OCI-LY7 (cell line): Measurements from ENCODE around the gene TMEM123. TPM values are rescaled to one million over a fixed set of nuclear protein-coding genes. Genes with fewer than 3 reads are reported as not detected.
A peak's percentile ranks its signal among the peaks of the same experiment; 100 is the strongest.

Experiments used
- BruUV-seq: library from RNA; stranded (reverse); fragments of 400-500 nt; replicated peaks from 2 replicates; lab custom pipeline; 2021; lab: Mats Ljungman, UMichigan
- CTCF ChIA-PET: fragments of 300-600 bp; sonication (Branson Sonifier 250); formaldehyde crosslinking; loops from one replicate; lab custom pipeline; 2022; ENCODE audit warnings: antibody characterized with exemption; ENCODE audit not compliant: unreplicated experiment; lab: Charles Lee
- POLR2A ChIA-PET: fragments of 300-600 bp; sonication (Branson Sonifier 250); formaldehyde crosslinking; loops from one replicate; lab custom pipeline; 2022; ENCODE audit warnings: antibody characterized with exemption; lab: Charles Lee
- DNase-seq: peaks from one replicate; pipeline ENCODE4 v3.0.0-alpha.2; 2015; ENCODE audit warnings: low spot score
- H2AFZ ChIP-seq: fragments of 200-600 bp; sonication (generic), shearing (Covaris generic); 2 replicates; pipeline ENCODE4 v1.6.1; 2014; ENCODE audit warnings: mild to moderate bottlenecking, antibody characterized with exemption, low read length, moderate library complexity
- H3K27ac ChIP-seq: fragments of 200-600 bp; sonication (generic); 2 replicates; pipeline ENCODE4 v1.5.1; 2014; ENCODE audit warnings: mixed run types, low read depth, mild to moderate bottlenecking, moderate library complexity, low read length, inconsistent platforms; ENCODE audit not compliant: poor library complexity, severe bottlenecking
- H3K36me3 ChIP-seq: fragments of 200-600 bp; sonication (generic); 2 replicates; pipeline ENCODE4 v1.6.1; 2014; ENCODE audit warnings: mild to moderate bottlenecking, antibody characterized with exemption, low read length, moderate library complexity, mixed read lengths; ENCODE audit not compliant: insufficient read depth
- H3K4me1 ChIP-seq: fragments of 200-600 bp; sonication (generic); 2 replicates; pipeline ENCODE4 v1.5.1; 2014; ENCODE audit warnings: mild to moderate bottlenecking, low read length; ENCODE audit not compliant: insufficient read depth, poor library complexity, severe bottlenecking
- H3K4me2 ChIP-seq: fragments of 200-600 bp; sonication (generic); 2 replicates; pipeline ENCODE4 v1.6.1; 2014; ENCODE audit warnings: mild to moderate bottlenecking, low read length
- H3K4me3 ChIP-seq: fragments of 200-600 bp; sonication (generic); 2 replicates; pipeline ENCODE4 v1.5.1; 2014; ENCODE audit warnings: mild to moderate bottlenecking, low read depth, low read length; ENCODE audit not compliant: poor library complexity, severe bottlenecking
- H3K79me2 ChIP-seq: fragments of 200-600 bp; sonication (generic); 2 replicates; pipeline ENCODE4 v1.6.1; 2016; ENCODE audit warnings: low read depth, mild to moderate bottlenecking, low read length, moderate library complexity, mixed read lengths; ENCODE audit not compliant: insufficient read depth
- H3K9me2 ChIP-seq: fragments of 200-600 bp; sonication (generic); 2 replicates; pipeline ENCODE4 v1.6.1; 2016; ENCODE audit warnings: mild to moderate bottlenecking, low read length, mixed read lengths; ENCODE audit not compliant: insufficient read depth
- H3K9me3 ChIP-seq: fragments of 200-600 bp; sonication (generic); 2 replicates; pipeline ENCODE4 v1.6.1; 2014; ENCODE audit warnings: mild to moderate bottlenecking, mixed run types, low read length, mixed read lengths
- H4K20me1 ChIP-seq: fragments of 200-600 bp; sonication (generic); 2 replicates; pipeline ENCODE4 v1.6.1; 2014; ENCODE audit warnings: mild to moderate bottlenecking, antibody characterized with exemption, low read length, moderate library complexity, mixed read lengths; ENCODE audit not compliant: insufficient read depth
- CTCF ChIP-seq: fragments of 200-600 bp; sonication (generic); conservative IDR thresholded peaks from 2 replicates; pipeline ENCODE4 v1.5.1; 2014; ENCODE audit warnings: mild to moderate bottlenecking, antibody characterized with exemption, low read length, moderate library complexity, mixed read lengths
- EZH2phosphoT487 ChIP-seq: fragments of 200-600 bp; sonication (generic); IDR thresholded peaks from 2 replicates; pipeline ENCODE4 v1.6.1; 2018; ENCODE audit warnings: low read depth, borderline replicate concordance, mild to moderate bottlenecking, mixed run types, antibody characterized with exemption, low read length, moderate library complexity, mixed read lengths
- intact Hi-C: fragments of 100-400 bp; cut with micrococcal nuclease; formaldehyde crosslinking; loops from one replicate; pipeline ENCODE4 v1.10.0; 2022; ENCODE audit not compliant: unreplicated experiment
- total RNA-seq, 2 experiments: library from RNA; depleted of rRNA in 1 of 2; stranded (reverse); fragments of >200 nt in 1 of 2; shearing (Covaris generic) in 1 of 2; gene quantifications; 2 replicates each; pipeline ENCODE4 v1.2.3, GENCODE V29; 2014 to 2022

Gene TMEM123
- total RNA-seq, 2 experiments from 2014 or later = 127 to 232 TPM

- peak overlapping the region; percentile 47 for H3K27ac ChIP-seq
- intact Hi-C loops = loop anchor here (5.0 kb wide), 1 partner anchor 219 kb away; no protein-coding TSS in a partner anchor
- H3K4me1 ChIP-seq = peaks cover 42% of the 10 kb centered on the region
- H2AFZ ChIP-seq = no peak overlapping the region
- peaks cover 75% of the 10 kb centered on the region for H3K36me3 ChIP-seq
- TF ChIP-seq CTCF = no peak; the same call in 1 of the 2 replicates
- TF ChIP-seq EZH2phosphoT487 = no peak
- peak; percentile 16 for DNase-seq
- BruUV-seq = no TSS peak
- ChIA-PET POLR2A (interaction anchor here (0.9 to 2.6 kb wide), 12 partner anchors 11 to 99 kb away, joined by 3 to 11 read pairs (median 5); partner anchors contain the start of gene TMEM123), CTCF (interaction anchor here (0.7 to 1.1 kb wide), 4 partner anchors 15 to 106 kb away, joined by 3 read pairs; no protein-coding TSS in a partner anchor)
- H3K9me2 ChIP-seq = no peaks in the 10 kb centered on the region
- peaks cover 15% of the 10 kb centered on the region for H3K79me2 ChIP-seq
- no peak overlapping the region for H3K4me3 ChIP-seq
- H3K4me2 ChIP-seq = peak overlapping the region; percentile 30; the same call in 1 of the 2 replicates
- no peaks in the 10 kb centered on the region for H4K20me1 ChIP-seq
- H3K9me3 ChIP-seq = no peaks in the 10 kb centered on the region
Measured at GRCh38 chr11:102393272-102393730, 59.3 kb downstream of the TMEM123 start.

GRCh38 chr11:102391549-102392237 is 60.9 kb downstream of the TMEM123 start:
- POLR2A ChIA-PET = interaction anchor here (0.6 to 2.0 kb wide), 8 partner anchors 12 to 223 kb away, joined by 3 to 8 read pairs (median 3); no protein-coding TSS in a partner anchor
- TF ChIP-seq CTCF (no peak), EZH2phosphoT487 (no peak)

More at GRCh38 chr11:102391549-102392237, 60.9 kb downstream of the TMEM123 start:
- BruUV-seq = no TSS peak
- Histone ChIP-seq H3K27ac (no peak overlapping the region), H3K9me2 (no peaks in the 10 kb centered on the region), H3K4me2 (no peak overlapping the region), H2AFZ (no peak overlapping the region), H3K79me2 (peaks cover 9% of the 10 kb centered on the region), H3K9me3 (no peaks in the 10 kb centered on the region), H3K4me1 (peaks cover 36% of the 10 kb centered on the region), H3K4me3 (no peak overlapping the region), H3K36me3 (peaks cover 75% of the 10 kb centered on the region), H4K20me1 (no peaks in the 10 kb centered on the region)
- DNase-seq = no peak
- intact Hi-C loops = loop anchor here (5.0 kb wide), 1 partner anchor 221 kb away; no protein-coding TSS in a partner anchor
- CTCF ChIA-PET = interaction anchor here (0.8 to 2.3 kb wide), 5 partner anchors 29 to 222 kb away, joined by 3 to 9 read pairs (median 6); no protein-coding TSS in a partner anchor
